CD4-positive, alpha-beta T cell (primary cell): ENCODE data around the gene FGFRL1. TPM values are rescaled to one million over a fixed set of nuclear protein-coding genes. Genes with fewer than 3 reads are reported as not detected.

ENCODE experiments used
- ATAC-seq: fragments of 200-7000 bp; cut with Tn5 transposase; one replicate; pipeline ENCODE4 v1.10.0; 2022; ENCODE audit warnings: mild to moderate bottlenecking; ENCODE audit not compliant: poor library complexity
- CTCF ChIA-PET: fragments of 350-600 bp; sonication (Branson Sonifier 250); formaldehyde crosslinking; loops from one replicate; lab custom pipeline; 2021; ENCODE audit warnings: antibody characterized with exemption, inconsistent platforms; lab: Charles Lee
- POLR2A ChIA-PET: fragments of 350-600 bp; sonication (Branson Sonifier 250); formaldehyde crosslinking; loops from one replicate; lab custom pipeline; 2021; ENCODE audit warnings: antibody characterized with exemption, inconsistent platforms; lab: Charles Lee
- DNase-seq, 14 experiments: peaks; one replicate each; pipeline ENCODE4 v3.0.0-alpha.2; 2013 to 2020; ENCODE audit warnings: mixed read lengths in 2 of 14
- H3K27ac ChIP-seq, 2 donors: one replicate each; pipeline versions ENCODE4 v1.5.1 to v1.7.0; 2013; ENCODE audit warnings: low read length in 2 of 2, low read depth in 1 of 2, mild to moderate bottlenecking in 1 of 2
- H3K27me3 ChIP-seq, 2 experiments: 1 replicate in 1 of 2; 2 replicates in 1 of 2; pipeline versions ENCODE4 v1.6.1 to v1.7.0; 2013; ENCODE audit warnings: low read length in 2 of 2, control low read depth in 1 of 2, mild to moderate bottlenecking in 1 of 2, moderate library complexity in 1 of 2; ENCODE audit not compliant: insufficient read depth in 2 of 2, control insufficient read depth in 1 of 2
- H3K36me3 ChIP-seq: one replicate; pipeline ENCODE4 v1.6.1; 2013; ENCODE audit warnings: low read length, control low read depth; ENCODE audit not compliant: insufficient read depth
- H3K4me1 ChIP-seq: one replicate; pipeline ENCODE4 v1.6.1; 2013; ENCODE audit warnings: low read length, control low read depth; ENCODE audit not compliant: insufficient read depth
- H3K4me3 ChIP-seq: one replicate; pipeline ENCODE4 v1.5.1; 2013; ENCODE audit warnings: mild to moderate bottlenecking, low read length, moderate library complexity
- H3K9me3 ChIP-seq, 2 experiments: 1 replicate in 1 of 2; 2 replicates in 1 of 2; pipeline versions ENCODE4 v1.6.1 to v1.7.0; 2013; ENCODE audit warnings: low read length in 2 of 2, mild to moderate bottlenecking in 2 of 2, control low read depth in 1 of 2, moderate library complexity in 1 of 2; ENCODE audit not compliant: control insufficient read depth in 1 of 2, insufficient read depth in 1 of 2
- H3K27ac Mint-ChIP-seq: one replicate; pipeline ENCODE4 v1.8.0; 2020; ENCODE audit warnings: mixed read lengths
- H3K27me3 Mint-ChIP-seq: one replicate; pipeline ENCODE4 v1.8.0; 2021; ENCODE audit warnings: mixed read lengths
- H3K36me3 Mint-ChIP-seq: one replicate; pipeline ENCODE4 v1.8.0; 2021; ENCODE audit warnings: low read depth, mixed read lengths
- H3K4me1 Mint-ChIP-seq: one replicate; pipeline ENCODE4 v1.8.0; 2021; ENCODE audit warnings: low read depth, mixed read lengths
- H3K4me3 Mint-ChIP-seq: one replicate; pipeline ENCODE4 v1.8.0; 2020; ENCODE audit warnings: mild to moderate bottlenecking, mixed read lengths
- H3K9me3 Mint-ChIP-seq: one replicate; pipeline ENCODE4 v1.8.0; 2020; ENCODE audit warnings: mixed read lengths
- intact Hi-C, 2 experiments: fragments of 100-400 bp; cut with DNase I in 1 of 2; cut with micrococcal nuclease in 1 of 2; formaldehyde crosslinking; loops; one replicate each; pipeline versions ENCODE4 v1.15.1 to v1.9.0; 2023 to 2025; cut with DNase I, micrococcal nuclease
- total RNA-seq, 174 experiments: library from RNA in 2 of 174; stranded (reverse) in 2 of 174; gene quantifications; one replicate each; pipeline ENCODE4 v1.2.3 and lab custom pipeline; 2021 to 2026
- TF ChIP-seq, protein P1 (sequence below): fragments of 200-600 bp; IDR thresholded peaks from one replicate; pipeline ENCODE4 v1.8.0; 2022; ENCODE audit warnings: antibody characterized with exemption, mild to moderate bottlenecking

Gene FGFRL1
- total RNA-seq, 2 experiments from 2014 or later, result 21.8 to 25.0 TPM

DNA sequence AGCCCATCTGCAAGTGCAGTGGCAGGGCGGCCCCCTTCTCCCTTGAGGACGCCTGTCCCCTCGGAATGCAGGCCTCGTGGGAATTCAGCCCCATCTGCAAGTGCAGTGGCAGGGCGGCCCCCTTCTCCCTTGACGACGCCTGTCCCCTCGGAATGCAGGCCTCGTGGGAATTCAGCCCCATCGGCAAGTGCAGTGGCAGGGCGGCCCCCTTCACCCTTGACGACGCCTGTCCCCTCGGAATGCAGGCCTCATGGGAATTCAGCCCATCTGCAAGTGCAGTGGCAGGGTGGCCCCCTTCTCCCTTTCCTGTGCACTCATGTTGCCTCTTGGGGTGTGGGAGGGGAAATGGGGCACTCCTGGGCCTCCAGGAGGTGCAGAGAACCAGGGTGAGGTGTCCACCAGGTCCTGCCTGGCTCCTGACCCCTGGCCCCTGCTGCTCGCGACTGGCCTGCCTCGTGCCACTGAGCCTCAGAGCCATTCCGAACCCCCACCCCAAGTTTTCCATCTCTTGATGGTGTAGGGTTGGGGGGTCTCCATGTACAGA is 11.5 kb upstream of the FGFRL1 start:
- no peaks in the 10 kb centered on the region for H3K9me3 Mint-ChIP-seq
- Histone ChIP-seq H3K27me3 (peaks cover 55 to 65% of the 10 kb centered on the region in 2 experiments), H3K4me3 (no peak overlapping the region), H3K9me3 (peaks cover 0 to 27% of the 10 kb centered on the region in 2 experiments), H3K27ac (no peak overlapping the region), H3K36me3 (no peaks in the 10 kb centered on the region), H3K4me1 (peaks cover 30% of the 10 kb centered on the region)
- H3K27me3 Mint-ChIP-seq, result peaks cover 34% of the 10 kb centered on the region
- ChIA-PET CTCF (no interaction called here), POLR2A (no interaction called here)
- intact Hi-C loops, result no loop called here
- no peak for DNase-seq
- no peaks in the 10 kb centered on the region for H3K36me3 Mint-ChIP-seq
- peaks cover 16% of the 10 kb centered on the region for H3K4me1 Mint-ChIP-seq
- TF ChIP-seq, protein P1, sequence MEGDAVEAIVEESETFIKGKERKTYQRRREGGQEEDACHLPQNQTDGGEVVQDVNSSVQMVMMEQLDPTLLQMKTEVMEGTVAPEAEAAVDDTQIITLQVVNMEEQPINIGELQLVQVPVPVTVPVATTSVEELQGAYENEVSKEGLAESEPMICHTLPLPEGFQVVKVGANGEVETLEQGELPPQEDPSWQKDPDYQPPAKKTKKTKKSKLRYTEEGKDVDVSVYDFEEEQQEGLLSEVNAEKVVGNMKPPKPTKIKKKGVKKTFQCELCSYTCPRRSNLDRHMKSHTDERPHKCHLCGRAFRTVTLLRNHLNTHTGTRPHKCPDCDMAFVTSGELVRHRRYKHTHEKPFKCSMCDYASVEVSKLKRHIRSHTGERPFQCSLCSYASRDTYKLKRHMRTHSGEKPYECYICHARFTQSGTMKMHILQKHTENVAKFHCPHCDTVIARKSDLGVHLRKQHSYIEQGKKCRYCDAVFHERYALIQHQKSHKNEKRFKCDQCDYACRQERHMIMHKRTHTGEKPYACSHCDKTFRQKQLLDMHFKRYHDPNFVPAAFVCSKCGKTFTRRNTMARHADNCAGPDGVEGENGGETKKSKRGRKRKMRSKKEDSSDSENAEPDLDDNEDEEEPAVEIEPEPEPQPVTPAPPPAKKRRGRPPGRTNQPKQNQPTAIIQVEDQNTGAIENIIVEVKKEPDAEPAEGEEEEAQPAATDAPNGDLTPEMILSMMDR, result no peak
- no peak overlapping the region for H3K27ac Mint-ChIP-seq
- ATAC-seq, result no peak
- no peak overlapping the region for H3K4me3 Mint-ChIP-seq

DNA sequence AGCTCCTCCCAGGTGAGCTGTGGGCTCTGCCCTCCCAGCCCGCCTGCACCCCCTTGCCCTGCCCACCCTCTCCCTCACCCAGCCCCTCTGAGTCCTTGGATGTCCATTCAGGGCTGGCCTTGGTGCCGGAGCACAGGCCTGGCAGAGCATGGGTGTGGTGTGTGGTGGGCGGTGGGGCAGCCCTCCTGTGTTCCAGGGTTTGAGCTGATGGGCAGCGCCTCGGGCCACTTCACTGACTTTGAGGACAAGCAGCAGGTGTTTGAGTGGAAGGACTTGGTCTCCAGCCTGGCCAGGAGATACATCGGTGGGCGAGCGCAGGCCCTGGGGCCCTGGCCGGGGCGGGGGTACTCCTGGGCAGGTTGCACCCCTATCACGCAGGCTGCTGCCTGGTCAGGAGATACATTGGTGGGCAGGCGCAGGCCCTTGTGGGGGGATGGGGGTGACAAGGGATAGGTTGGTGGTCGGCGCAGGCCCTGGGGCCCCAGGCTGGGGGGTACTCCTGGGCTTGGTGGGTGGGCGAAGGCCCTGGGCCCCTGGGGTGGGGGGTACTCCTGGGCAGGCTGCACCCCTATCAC is 10.7 kb upstream of the FGFRL1 start:
- no peak overlapping the region for H3K4me3 ChIP-seq
- Mint-ChIP-seq H3K27ac (no peak overlapping the region), H3K27me3 (peaks cover 38% of the 10 kb centered on the region), H3K4me1 (peaks cover 16% of the 10 kb centered on the region), H3K36me3 (no peaks in the 10 kb centered on the region), H3K4me3 (no peak overlapping the region), H3K9me3 (no peaks in the 10 kb centered on the region)
- no peak for ATAC-seq
- peaks cover 0 to 30% of the 10 kb centered on the region in 2 experiments for H3K9me3 ChIP-seq
- no peaks in the 10 kb centered on the region for H3K36me3 ChIP-seq
- DNase-seq, result no peak
- ChIA-PET POLR2A (no interaction called here), CTCF (no interaction called here)
- intact Hi-C loops, result no loop called here
- no peak overlapping the region for H3K27ac ChIP-seq
- H3K27me3 ChIP-seq, result peaks cover 58 to 73% of the 10 kb centered on the region in 2 experiments
- TF ChIP-seq, protein P1, result no peak
- H3K4me1 ChIP-seq, result peaks cover 30% of the 10 kb centered on the region

DNA sequence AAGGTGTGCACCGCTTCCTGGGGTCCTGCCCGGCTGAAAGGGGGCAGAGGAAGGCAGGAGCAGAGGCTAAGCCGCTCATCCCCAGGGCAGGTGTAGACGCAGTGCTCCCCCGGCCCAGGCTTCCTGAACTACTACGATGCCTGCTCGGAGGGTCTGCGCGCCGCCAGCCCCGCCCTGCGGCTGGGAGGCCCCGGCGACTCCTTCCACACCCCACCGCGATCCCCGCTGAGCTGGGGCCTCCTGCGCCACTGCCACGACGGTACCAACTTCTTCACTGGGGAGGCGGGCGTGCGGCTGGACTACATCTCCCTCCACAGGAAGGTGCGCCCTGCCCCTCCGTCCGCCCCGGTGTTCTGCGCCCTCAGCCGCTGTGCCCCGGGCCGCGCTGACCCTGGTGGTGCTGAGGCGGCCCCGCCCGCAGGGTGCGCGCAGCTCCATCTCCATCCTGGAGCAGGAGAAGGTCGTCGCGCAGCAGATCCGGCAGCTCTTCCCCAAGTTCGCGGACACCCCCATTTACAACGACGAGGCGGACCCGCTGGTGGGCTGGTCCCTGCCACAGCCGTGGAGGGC is 9.8 kb upstream of the FGFRL1 start:
- Mint-ChIP-seq H3K36me3 (no peaks in the 10 kb centered on the region), H3K27ac (no peak overlapping the region), H3K4me1 (peaks cover 16% of the 10 kb centered on the region), H3K4me3 (no peak overlapping the region), H3K9me3 (no peaks in the 10 kb centered on the region), H3K27me3 (peaks cover 46% of the 10 kb centered on the region)
- DNase-seq, result no peak
- peaks cover 30% of the 10 kb centered on the region for H3K4me1 ChIP-seq
- no peaks in the 10 kb centered on the region for H3K36me3 ChIP-seq
- CTCF ChIA-PET, result no interaction called here
- TF ChIP-seq, protein P1, result no peak
- H3K27me3 ChIP-seq, result peaks cover 58 to 74% of the 10 kb centered on the region in 2 experiments
- ATAC-seq, result no peak
- no peak overlapping the region for H3K4me3 ChIP-seq
- peaks cover 0 to 30% of the 10 kb centered on the region in 2 experiments for H3K9me3 ChIP-seq
- intact Hi-C loops, result no loop called here
- POLR2A ChIA-PET, result no interaction called here
- H3K27ac ChIP-seq, result no peak overlapping the region
